ENCODE measurements around the gene DSC1. TPM values are rescaled to one million over a fixed set of nuclear protein-coding genes. Genes with fewer than 3 reads are reported as not detected.

The DSC1 gene
- total RNA-seq, 1 donor from 2014 or later, result 7.5 TPM

- TF ChIP-seq CTCF (IDR thresholded peaks at IDR 0.05; ENCODE audit: borderline replicate concordance), result no peak
- DNase-seq, result no peak
- Histone ChIP-seq H3K9me3 (replicated peaks) (no peaks in the 10 kb centered on the region), H3K27me3 (ENCODE audit: low read depth) (peaks cover 11% of the 10 kb centered on the region), H3K36me3 (no peaks in the 10 kb centered on the region), H3K4me1 (peaks cover 30% of the 10 kb centered on the region), H3K4me3 (no peak overlapping the region), H3K27ac (replicated peaks) (no peak overlapping the region)
- intact Hi-C loops (cut with micrococcal nuclease), result no loop called here
These were observed 59.7 kb downstream of the DSC1 start for GRCh38 chr18:31102941-31103340.

- H3K36me3 ChIP-seq, result no peaks in the 10 kb centered on the region
- H3K4me3 ChIP-seq, result peak within 1 kb of the TSS; percentile 80
- peaks cover 11% of the 10 kb centered on the region for H3K27me3 ChIP-seq (ENCODE audit: low read depth)
- no peak for TF ChIP-seq CTCF (IDR thresholded peaks at IDR 0.05; ENCODE audit: borderline replicate concordance)
- intact Hi-C loops (cut with micrococcal nuclease), result no loop called here
- H3K4me1 ChIP-seq, result peaks cover 30% of the 10 kb centered on the region
- no peaks in the 10 kb centered on the region for H3K9me3 ChIP-seq (replicated peaks)
- peak; percentile 26 for DNase-seq
- peak within 1 kb of the TSS; percentile 92 for H3K27ac ChIP-seq (replicated peaks)
These were observed 60.5 kb downstream of the DSC1 start, which contains the start of gene DSC2 for GRCh38 chr18:31102025-31102684. Gene DSC2 (minus strand): TSS chr18:31102421. CDS start chr18:31101971, 450 bp downstream.

- no peaks in the 10 kb centered on the region for H3K9me3 ChIP-seq (replicated peaks)
- H3K27ac ChIP-seq (replicated peaks), result peak overlapping the region; percentile 92
- peaks cover 11% of the 10 kb centered on the region for H3K27me3 ChIP-seq (ENCODE audit: low read depth)
- H3K4me3 ChIP-seq, result peak overlapping the region; percentile 80
- H3K4me1 ChIP-seq, result peaks cover 30% of the 10 kb centered on the region
- DNase-seq, result peak; percentile 84
- peak; percentile 5 for TF ChIP-seq CTCF (IDR thresholded peaks at IDR 0.05; ENCODE audit: borderline replicate concordance)
- H3K36me3 ChIP-seq, result no peaks in the 10 kb centered on the region
- intact Hi-C loops (cut with micrococcal nuclease), result no loop called here
These were observed 61.3 kb downstream of the DSC1 start for GRCh38 chr18:31101183-31102024.

- TF ChIP-seq CTCF (IDR thresholded peaks at IDR 0.05; ENCODE audit: borderline replicate concordance), result no peak
- intact Hi-C loops (cut with micrococcal nuclease), result no loop called here
- Histone ChIP-seq H3K27me3 (ENCODE audit: low read depth) (peaks cover 11% of the 10 kb centered on the region), H3K9me3 (replicated peaks) (no peaks in the 10 kb centered on the region), H3K36me3 (no peaks in the 10 kb centered on the region), H3K4me1 (peaks cover 30% of the 10 kb centered on the region), H3K27ac (replicated peaks) (peak overlapping the region; percentile 92), H3K4me3 (peak overlapping the region; percentile 80)
- DNase-seq, result no peak
These were observed 62.0 kb downstream of the DSC1 start for GRCh38 chr18:31100436-31101182.

Data from left ventricle myocardium inferior (tissue), 1 donor.